Fibroblast of pulmonary artery (primary cell): ENCODE data around the gene SULT1E1.

Experiments
- DNase-seq: peaks from one replicate; pipeline ENCODE4 v3.0.0-alpha.2; 2010; ENCODE audit warnings: low read depth
- H3K4me3 ChIP-seq: replicated peaks from 2 replicates; pipeline ENCODE4 v1.5.1; 2011; ENCODE audit warnings: low read depth, mild to moderate bottlenecking, control low read depth, low read length, moderate library complexity
- TF ChIP-seq, protein P1 (sequence below): IDR thresholded peaks from 2 replicates; pipeline ENCODE4 v1.5.1; 2011; ENCODE audit warnings: mild to moderate bottlenecking, control low read depth, low read length, inconsistent platforms; ENCODE audit errors: missing control alignments

The SULT1E1 gene

GRCh38 chr4:69861756-69862155 is 1.8 kb upstream of the SULT1E1 start:
- DNase-seq: no peak
- no peak overlapping the region for H3K4me3 ChIP-seq
- TF ChIP-seq, protein P1, sequence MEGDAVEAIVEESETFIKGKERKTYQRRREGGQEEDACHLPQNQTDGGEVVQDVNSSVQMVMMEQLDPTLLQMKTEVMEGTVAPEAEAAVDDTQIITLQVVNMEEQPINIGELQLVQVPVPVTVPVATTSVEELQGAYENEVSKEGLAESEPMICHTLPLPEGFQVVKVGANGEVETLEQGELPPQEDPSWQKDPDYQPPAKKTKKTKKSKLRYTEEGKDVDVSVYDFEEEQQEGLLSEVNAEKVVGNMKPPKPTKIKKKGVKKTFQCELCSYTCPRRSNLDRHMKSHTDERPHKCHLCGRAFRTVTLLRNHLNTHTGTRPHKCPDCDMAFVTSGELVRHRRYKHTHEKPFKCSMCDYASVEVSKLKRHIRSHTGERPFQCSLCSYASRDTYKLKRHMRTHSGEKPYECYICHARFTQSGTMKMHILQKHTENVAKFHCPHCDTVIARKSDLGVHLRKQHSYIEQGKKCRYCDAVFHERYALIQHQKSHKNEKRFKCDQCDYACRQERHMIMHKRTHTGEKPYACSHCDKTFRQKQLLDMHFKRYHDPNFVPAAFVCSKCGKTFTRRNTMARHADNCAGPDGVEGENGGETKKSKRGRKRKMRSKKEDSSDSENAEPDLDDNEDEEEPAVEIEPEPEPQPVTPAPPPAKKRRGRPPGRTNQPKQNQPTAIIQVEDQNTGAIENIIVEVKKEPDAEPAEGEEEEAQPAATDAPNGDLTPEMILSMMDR: no peak

DNA sequence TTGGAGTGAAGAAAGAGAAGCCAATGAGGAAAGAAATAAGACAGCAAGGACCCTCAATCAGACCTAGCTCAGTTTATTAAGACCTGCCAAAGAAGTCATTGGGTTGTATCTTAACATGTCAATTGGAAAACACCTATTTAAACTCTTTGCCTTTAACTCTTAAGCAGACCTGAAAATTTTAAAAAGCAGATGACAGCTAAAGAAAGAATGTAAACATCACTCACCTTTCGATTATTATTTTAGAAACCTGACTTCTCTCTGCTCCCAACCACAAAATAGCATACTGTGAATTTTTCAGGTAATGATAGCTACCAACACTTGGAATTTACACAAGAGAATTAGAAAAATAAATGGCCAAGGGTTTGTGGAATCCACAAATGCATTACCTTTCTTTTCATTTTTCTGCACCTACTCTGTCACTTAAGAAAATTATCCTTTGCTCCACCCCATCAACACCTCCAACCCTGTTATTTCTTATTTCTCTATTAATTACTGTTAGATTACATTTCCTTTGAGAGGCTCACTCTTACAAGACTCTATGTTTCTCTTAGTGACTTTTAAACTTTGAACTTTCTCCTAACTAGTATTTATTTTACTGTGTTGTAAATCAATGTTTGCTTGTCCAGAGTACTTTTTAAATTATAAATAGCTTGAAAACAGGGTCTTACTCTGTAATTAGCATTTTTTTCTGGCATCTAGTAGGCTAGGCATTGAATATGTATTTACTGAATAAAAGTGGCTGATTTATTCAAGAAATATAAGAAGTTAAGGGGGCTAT is 765 bp upstream of the SULT1E1 start:
- no peak overlapping the region for H3K4me3 ChIP-seq
- TF ChIP-seq, protein P1: no peak
- DNase-seq: no peak

DNA sequence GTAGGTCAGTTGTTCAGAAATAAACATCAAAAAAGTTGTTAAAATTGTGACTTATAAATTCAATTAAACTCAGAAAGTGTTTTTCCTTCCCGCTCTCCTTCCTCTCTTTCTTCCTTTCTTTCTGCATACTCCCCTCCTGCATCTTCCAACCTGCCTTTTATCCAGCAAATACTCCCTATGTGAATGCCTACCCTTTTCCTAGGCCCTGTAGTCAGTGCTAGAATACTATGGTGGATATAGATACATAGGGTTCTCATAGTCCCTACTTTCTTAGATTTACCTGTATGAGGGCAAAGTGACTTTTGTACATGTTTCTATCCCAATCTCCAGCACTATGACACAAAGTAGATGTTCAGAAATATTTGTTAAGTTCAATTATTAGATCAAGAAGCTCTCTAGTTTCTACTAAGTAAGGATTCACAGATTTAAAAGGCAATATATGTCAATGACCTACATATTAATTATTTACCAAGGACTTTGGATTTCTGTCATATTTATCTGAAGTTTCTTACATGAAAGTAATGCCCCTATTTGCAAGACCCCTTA is 732 bp downstream of the SULT1E1 start:
- H3K4me3 ChIP-seq: peak overlapping the region; percentile 64
- TF ChIP-seq, protein P1: no peak

GRCh38 chr4:69858690-69859089 is 1.3 kb downstream of the SULT1E1 start:
- TF ChIP-seq, protein P1: no peak
- H3K4me3 ChIP-seq: peak overlapping the region; percentile 64
- peak; percentile 68 for DNase-seq

More for the DNA sequence above, 732 bp downstream of the SULT1E1 start:
- no peak for DNase-seq

DNA sequence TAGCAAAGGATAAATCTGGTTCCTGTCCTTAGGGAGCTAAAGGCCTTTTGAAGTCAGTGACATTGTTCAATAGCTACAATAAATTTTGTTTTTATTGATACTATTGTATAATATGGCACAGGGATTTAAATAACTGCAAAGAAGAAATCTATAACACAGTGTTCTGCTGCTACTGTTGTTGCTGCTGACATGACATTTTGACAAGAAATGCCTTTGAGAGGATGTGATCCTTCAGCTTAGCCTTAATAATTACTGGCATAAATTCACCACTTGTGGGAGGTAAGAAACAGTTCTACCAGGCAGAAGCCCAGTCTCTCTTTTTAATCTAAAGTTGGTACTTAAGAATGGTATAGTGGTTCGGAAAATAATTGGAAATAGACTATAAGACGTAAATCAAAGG is 4.1 kb downstream of the SULT1E1 start:
- DNase-seq: no peak
- peak overlapping the region; percentile 48 for H3K4me3 ChIP-seq
- TF ChIP-seq, protein P1: no peak

DNA sequence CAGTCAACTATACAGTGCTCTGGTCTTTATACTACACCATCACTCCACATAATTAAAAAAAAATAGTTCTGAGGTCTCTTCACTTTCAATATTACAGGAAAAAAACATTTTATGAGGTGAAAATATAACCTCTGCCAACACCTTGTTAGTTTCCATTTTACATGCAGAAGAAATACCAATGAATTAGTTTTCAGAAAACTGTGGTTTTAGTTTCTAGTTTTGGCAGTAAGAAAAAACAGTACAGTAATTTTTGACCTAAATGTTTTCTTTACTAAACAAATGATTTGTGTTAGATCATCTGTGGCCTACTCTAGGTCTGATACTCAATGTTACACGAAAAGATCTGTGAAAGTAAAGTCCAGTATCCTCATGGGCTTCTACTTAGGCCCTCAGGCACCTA is 10.0 kb downstream of the SULT1E1 start:
- TF ChIP-seq, protein P1: no peak
- peak; percentile 6 for DNase-seq
- H3K4me3 ChIP-seq: no peak overlapping the region
